Raji (cell line): ENCODE data around the gene DIP2C.

ENCODE experiments used
- POLR2A ChIP-seq: IDR thresholded peaks from 2 replicates; pipeline ENCODE4 v1.6.1; 2011; ENCODE audit warnings: low read depth, low read length, control low read depth; ENCODE audit not compliant: insufficient read depth

Gene DIP2C

GRCh38 chr10:712575-712974 is 23.1 kb upstream of the DIP2C start:
- TF ChIP-seq POLR2A, result no peak

DNA sequence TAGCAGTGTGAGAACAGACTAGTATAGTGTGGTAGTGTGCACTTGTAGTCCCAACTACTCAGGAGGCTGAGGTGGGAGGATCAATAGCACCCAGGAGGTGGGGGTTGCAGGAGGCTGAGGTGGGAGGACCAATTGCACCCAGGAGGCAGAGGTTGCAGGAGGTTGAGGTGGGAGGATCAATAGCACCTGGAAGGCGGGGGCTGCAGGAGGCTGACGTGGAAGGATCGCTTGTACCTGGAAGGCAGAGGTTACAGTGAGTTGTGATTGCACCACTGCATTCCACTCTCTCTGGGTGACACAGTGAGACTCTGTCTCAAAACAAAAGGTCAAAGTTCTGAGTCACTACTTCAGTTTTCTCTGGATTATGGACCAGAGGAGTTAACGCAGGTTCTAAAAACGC is 22.6 kb upstream of the DIP2C start:
- no peak for TF ChIP-seq POLR2A

GRCh38 chr10:707861-708260 is 18.4 kb upstream of the DIP2C start:
- TF ChIP-seq POLR2A, result no peak

GRCh38 chr10:707456-707855 is 18.0 kb upstream of the DIP2C start:
- TF ChIP-seq POLR2A, result no peak

- TF ChIP-seq POLR2A, result no peak
These were observed 13.7 kb upstream of the DIP2C start for GRCh38 chr10:703118-703517.

GRCh38 chr10:697097-697875 is 7.8 kb upstream of the DIP2C start:
- TF ChIP-seq POLR2A, result no peak

GRCh38 chr10:695396-695795 is 5.9 kb upstream of the DIP2C start:
- no peak for TF ChIP-seq POLR2A

- no peak for TF ChIP-seq POLR2A
These were observed 4.0 kb upstream of the DIP2C start for GRCh38 chr10:693506-693905.

- no peak for TF ChIP-seq POLR2A
These were observed 3.3 kb upstream of the DIP2C start for GRCh38 chr10:692682-693351.

- no peak for TF ChIP-seq POLR2A
These were observed 1.7 kb upstream of the DIP2C start for GRCh38 chr10:691216-691615.

GRCh38 chr10:690372-691161 is 1.1 kb upstream of the DIP2C start:
- TF ChIP-seq POLR2A, result no peak

DNA sequence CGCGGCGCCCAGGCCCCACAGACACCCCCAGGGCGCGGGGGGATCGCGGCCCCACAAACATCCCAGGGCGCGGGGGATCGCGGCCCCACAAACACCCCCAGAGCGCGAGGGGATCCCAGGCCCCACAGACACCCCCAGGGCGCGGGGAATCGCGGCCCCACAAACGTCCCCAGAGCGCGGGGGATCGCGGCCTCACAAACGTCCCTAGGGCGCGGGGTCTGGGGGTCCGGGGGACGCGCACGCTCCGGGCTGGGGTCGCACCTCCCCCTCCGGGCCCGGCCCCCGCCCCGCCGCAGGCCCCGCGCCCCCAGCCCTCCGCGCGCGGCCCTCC is 382 bp downstream of the DIP2C start:
- TF ChIP-seq POLR2A, result no peak

GRCh38 chr10:688312-689120 is 952 bp downstream of the DIP2C start:
- TF ChIP-seq POLR2A, result no peak

- TF ChIP-seq POLR2A, result no peak
These were observed 1.7 kb downstream of the DIP2C start for GRCh38 chr10:687583-688311.
